Mucosa of descending colon (tissue), 3 donors: ENCODE measurements around the gene TNS1. TPM values are rescaled to one million over a fixed set of nuclear protein-coding genes. Genes with fewer than 3 reads are reported as not detected.
"Not testable (repeated sequence)": the region's sequence is repeated elsewhere in the genome, so short reads cannot be mapped to it uniquely, and the experiment has no call there.

Source experiments
- ATAC-seq: fragments of 200-7000 bp; cut with Tn5 transposase; one replicate; pipeline ENCODE4 v1.9.1; 2020; ENCODE audit warnings: mild to moderate bottlenecking, moderate library complexity
- DNase-seq, 3 donors: peaks; one replicate each; pipeline ENCODE4 v3.0.0-alpha.2; 2020
- H3K36me3 ChIP-seq: fragments of 200-600 bp; one replicate; pipeline ENCODE4 v1.8.0; 2021; ENCODE audit warnings: low read depth, mild to moderate bottlenecking
- H3K4me1 ChIP-seq: fragments of 200-600 bp; one replicate; pipeline ENCODE4 v1.8.0; 2021; ENCODE audit warnings: low read depth, mild to moderate bottlenecking
- H3K4me3 ChIP-seq: fragments of 200-600 bp; one replicate; pipeline ENCODE4 v1.8.0; 2021; ENCODE audit warnings: mild to moderate bottlenecking
- H3K9me3 ChIP-seq: fragments of 200-600 bp; one replicate; pipeline ENCODE4 v1.8.0; 2021; ENCODE audit warnings: mild to moderate bottlenecking
- CTCF ChIP-seq: fragments of 200-600 bp; IDR thresholded peaks from one replicate; pipeline ENCODE4 v1.8.0; 2022; ENCODE audit warnings: antibody characterized with exemption, mild to moderate bottlenecking
- intact Hi-C, 2 donors: fragments of 100-400 bp; cut with DNase I in 1 of 2; cut with micrococcal nuclease in 1 of 2; formaldehyde crosslinking; loops; one replicate each; pipeline versions ENCODE4 v1.11.0 to v1.11.1; 2022; cut with DNase I, micrococcal nuclease
- total RNA-seq, 3 donors: library from RNA; stranded (reverse); fragmentation: NEBNext Ultra II Directional in 2 of 3; extraction: Animal tissue kit (Norgen Biotek cat#: 25700) in 2 of 3; gene quantifications; one replicate each; pipeline versions ENCODE4 v1.2.1 to v1.2.4, GENCODE V29; 2021 to 2023
- donor health status: DM: no; HTN: no; CAD: no; lungs with moderate emphysema.
- donor health status: DM: no; HTN: no; CAD: no.
- donor health status: DM: no; HTN: yes; CAD: no.

The TNS1 gene
- total RNA-seq, 3 donors from 2014 or later = 43.8 to 1,458 (median 121) TPM

GRCh38 chr2:218035463-218036100 lies 32.8 kb upstream of the TNS1 start:
- intact Hi-C loops = no loop called here
- ATAC-seq (no peak), DNase-seq (no peak)
- Histone ChIP-seq H3K4me3 (no peak overlapping the region), H3K4me1 (no peaks in the 10 kb centered on the region), H3K36me3 (no peaks in the 10 kb centered on the region), H3K9me3 (no peaks in the 10 kb centered on the region)
- no peak for TF ChIP-seq CTCF

GRCh38 chr2:218034497-218035213 lies 31.9 kb upstream of the TNS1 start:
- H3K4me3 ChIP-seq, H3K9me3 ChIP-seq, intact Hi-C loops, H3K36me3 ChIP-seq, H3K4me1 ChIP-seq: not testable (repeated sequence)
- peak; percentile 89 for ATAC-seq
- DNase-seq = peak; percentile 41 to 70 (median 61)
- peak; percentile 69 for TF ChIP-seq CTCF

GRCh38 chr2:218033590-218034496 lies 31.0 kb upstream of the TNS1 start:
- ATAC-seq (peak; percentile 9), DNase-seq (no peak)
- H3K4me1 ChIP-seq = no peaks in the 10 kb centered on the region
- no peak for TF ChIP-seq CTCF
- H3K9me3 ChIP-seq = no peaks in the 10 kb centered on the region
- no peak overlapping the region for H3K4me3 ChIP-seq
- no peaks in the 10 kb centered on the region for H3K36me3 ChIP-seq
- intact Hi-C loops = no loop called here

- H3K9me3 ChIP-seq = no peaks in the 10 kb centered on the region
- intact Hi-C loops = no loop called here
- no peak for DNase-seq
- TF ChIP-seq CTCF = no peak
- no peaks in the 10 kb centered on the region for H3K36me3 ChIP-seq
- H3K4me1 ChIP-seq = no peaks in the 10 kb centered on the region
- H3K4me3 ChIP-seq = no peak overlapping the region
- ATAC-seq = no peak
Observed at GRCh38 chr2:218033208-218033589, 30.4 kb upstream of the TNS1 start.

GRCh38 chr2:218032336-218033171 lies 29.8 kb upstream of the TNS1 start:
- ATAC-seq (no peak), DNase-seq (no peak)
- Histone ChIP-seq H3K4me1 (no peaks in the 10 kb centered on the region), H3K9me3 (no peaks in the 10 kb centered on the region), H3K36me3 (no peaks in the 10 kb centered on the region), H3K4me3 (no peak overlapping the region)
- intact Hi-C loops = no loop called here
- no peak for TF ChIP-seq CTCF
